Measurements from ENCODE around the gene KLHL5. TPM values are rescaled to one million over a fixed set of nuclear protein-coding genes. Genes with fewer than 3 reads are reported as not detected.
"Not testable (repeated sequence)": the region's sequence is repeated elsewhere in the genome, so short reads cannot be mapped to it uniquely, and the experiment has no call there.

The KLHL5 gene
- polyA plus RNA-seq, 3 donors from 2014 or later: 5.5 to 8.9 (median 8.9) TPM

GRCh38 chr4:39126256-39127095 is 64.4 kb downstream of the KLHL5 start:
- Mint-ChIP-seq H3K27ac (no peak overlapping the region), H3K36me3 (peaks cover 0 to 17% (median 9%) of the 10 kb centered on the region in 3 donors), H3K27me3 (ENCODE audit: low read depth in 3 of 3) (peaks cover 0 to 3% (median 2%) of the 10 kb centered on the region in 3 donors), H3K4me1 (no peaks in the 10 kb centered on the region), H3K4me3 (no peak overlapping the region), H3K9me3 (no peaks in the 10 kb centered on the region)
- DNase-seq: no peak

- no peak for DNase-seq
- Mint-ChIP-seq H3K4me3 (no peak overlapping the region), H3K9me3 (no peaks in the 10 kb centered on the region), H3K4me1 (peaks cover 4 to 6% of the 10 kb centered on the region in 2 donors), H3K36me3 (peaks cover 0 to 4% (median 0%) of the 10 kb centered on the region in 3 donors), H3K27me3 (ENCODE audit: low read depth in 3 of 3) (peaks cover 0 to 6% (median 0%) of the 10 kb centered on the region in 3 donors), H3K27ac (peak overlapping the region in 1 of 6 donors; percentile 64)
Measured at GRCh38 chr4:39133623-39134022, 71.6 kb downstream of the KLHL5 start.

GRCh38 chr4:39134683-39135306 is 72.8 kb downstream of the KLHL5 start:
- no peak overlapping the region for H3K27ac Mint-ChIP-seq

GRCh38 chr4:39138227-39138626 is 76.2 kb downstream of the KLHL5 start:
- not testable (repeated sequence) for DNase-seq; H3K27me3 Mint-ChIP-seq (ENCODE audit: low read depth in 3 of 3); H3K4me1 Mint-ChIP-seq; H3K27ac Mint-ChIP-seq; H3K9me3 Mint-ChIP-seq; H3K4me3 Mint-ChIP-seq; H3K36me3 Mint-ChIP-seq

More at GRCh38 chr4:39134683-39135306, 72.8 kb downstream of the KLHL5 start:
- Mint-ChIP-seq H3K9me3 (no peaks in the 10 kb centered on the region), H3K4me3 (no peak overlapping the region), H3K36me3 (peaks cover 0 to 2% (median 0%) of the 10 kb centered on the region in 3 donors), H3K4me1 (peaks cover 4 to 6% of the 10 kb centered on the region in 2 donors), H3K27me3 (ENCODE audit: low read depth in 3 of 3) (peaks cover 0 to 6% (median 0%) of the 10 kb centered on the region in 3 donors)
- DNase-seq: no peak

GRCh38 chr4:39146211-39146610 is 84.2 kb downstream of the KLHL5 start:
- no peaks in the 10 kb centered on the region for H3K27me3 Mint-ChIP-seq (ENCODE audit: low read depth in 3 of 3)
- no peak overlapping the region for H3K27ac Mint-ChIP-seq
- no peak overlapping the region for H3K4me3 Mint-ChIP-seq
- no peaks in the 10 kb centered on the region for H3K9me3 Mint-ChIP-seq
- no peaks in the 10 kb centered on the region for H3K4me1 Mint-ChIP-seq
- H3K36me3 Mint-ChIP-seq: no peaks in the 10 kb centered on the region
- no peak for DNase-seq

- H3K4me3 Mint-ChIP-seq: no peak overlapping the region
- no peaks in the 10 kb centered on the region for H3K4me1 Mint-ChIP-seq
- H3K36me3 Mint-ChIP-seq: no peaks in the 10 kb centered on the region
- no peaks in the 10 kb centered on the region for H3K9me3 Mint-ChIP-seq
- H3K27me3 Mint-ChIP-seq (ENCODE audit: low read depth in 3 of 3): no peaks in the 10 kb centered on the region
- no peak overlapping the region for H3K27ac Mint-ChIP-seq
- DNase-seq: no peak
Measured at GRCh38 chr4:39154009-39154408, 92.0 kb downstream of the KLHL5 start.

- H3K4me1 Mint-ChIP-seq: no peaks in the 10 kb centered on the region
- H3K27me3 Mint-ChIP-seq (ENCODE audit: low read depth in 3 of 3): peaks cover 0 to 4% (median 3%) of the 10 kb centered on the region in 3 donors
Measured at GRCh38 chr4:39157520-39157919, 95.5 kb downstream of the KLHL5 start.

GRCh38 chr4:39166177-39166576 is 104.1 kb downstream of the KLHL5 start:
- peaks cover 0 to 3% (median 0%) of the 10 kb centered on the region in 3 donors for H3K36me3 Mint-ChIP-seq
- no peak overlapping the region for H3K27ac Mint-ChIP-seq

More at GRCh38 chr4:39157520-39157919, 95.5 kb downstream of the KLHL5 start:
- Mint-ChIP-seq H3K4me3 (no peak overlapping the region), H3K27ac (no peak overlapping the region), H3K9me3 (no peaks in the 10 kb centered on the region), H3K36me3 (no peaks in the 10 kb centered on the region)
- DNase-seq: no peak

GRCh38 chr4:39166669-39167068 is 104.6 kb downstream of the KLHL5 start:
- Mint-ChIP-seq H3K4me3 (no peak overlapping the region), H3K36me3 (peaks cover 0 to 3% (median 0%) of the 10 kb centered on the region in 3 donors), H3K9me3 (peaks cover 0 to 3% (median 0%) of the 10 kb centered on the region in 6 donors), H3K4me1 (no peaks in the 10 kb centered on the region), H3K27me3 (ENCODE audit: low read depth in 3 of 3) (peaks cover 0 to 6% (median 4%) of the 10 kb centered on the region in 3 donors), H3K27ac (no peak overlapping the region)
- no peak for DNase-seq

More at GRCh38 chr4:39166177-39166576, 104.1 kb downstream of the KLHL5 start:
- Mint-ChIP-seq H3K9me3 (peaks cover 0 to 3% (median 0%) of the 10 kb centered on the region in 6 donors), H3K27me3 (ENCODE audit: low read depth in 3 of 3) (peaks cover 0 to 6% (median 4%) of the 10 kb centered on the region in 3 donors), H3K4me1 (no peaks in the 10 kb centered on the region), H3K4me3 (no peak overlapping the region)
- DNase-seq: no peak

- Mint-ChIP-seq H3K4me1 (no peaks in the 10 kb centered on the region), H3K9me3 (peaks cover 0 to 3% (median 0%) of the 10 kb centered on the region in 6 donors), H3K27me3 (ENCODE audit: low read depth in 3 of 3) (peaks cover 0 to 4% (median 3%) of the 10 kb centered on the region in 3 donors), H3K36me3 (peaks cover 0 to 3% (median 0%) of the 10 kb centered on the region in 3 donors), H3K4me3 (no peak overlapping the region), H3K27ac (no peak overlapping the region)
- no peak for DNase-seq
Measured at GRCh38 chr4:39169426-39169825, 107.4 kb downstream of the KLHL5 start.

GRCh38 chr4:39170301-39170700 is 108.3 kb downstream of the KLHL5 start:
- H3K4me3 Mint-ChIP-seq: no peak overlapping the region
- peaks cover 0 to 3% (median 0%) of the 10 kb centered on the region in 3 donors for H3K36me3 Mint-ChIP-seq
- H3K27me3 Mint-ChIP-seq (ENCODE audit: low read depth in 3 of 3): peaks cover 0 to 11% (median 4%) of the 10 kb centered on the region in 3 donors
- no peak for DNase-seq
- H3K9me3 Mint-ChIP-seq: peaks cover 0 to 3% (median 0%) of the 10 kb centered on the region in 6 donors
- no peaks in the 10 kb centered on the region for H3K4me1 Mint-ChIP-seq
- no peak overlapping the region for H3K27ac Mint-ChIP-seq
